Ascending aorta (tissue), 2 donors: Measurements from ENCODE around the gene ARHGEF19. TPM values are rescaled to one million over a fixed set of nuclear protein-coding genes. Genes with fewer than 3 reads are reported as not detected.
A peak's percentile ranks its signal among the peaks of the same experiment; 100 is the strongest.

ENCODE experiments used
- DNase-seq, 2 donors: peaks; one replicate each; pipeline ENCODE4 v3.0.0-alpha.2; 2019; ENCODE audit warnings: low spot score in 2 of 2
- H3K27ac ChIP-seq, 2 donors: fragments of 200-600 bp; sonication (generic); one replicate each; pipeline ENCODE4 v1.5.1; 2016 to 2017; ENCODE audit warnings: mild to moderate bottlenecking in 1 of 2
- H3K27me3 ChIP-seq: fragments of 200-600 bp; sonication (generic); one replicate; pipeline ENCODE4 v1.5.1; 2017
- H3K36me3 ChIP-seq, 2 donors: fragments of 200-600 bp; sonication (generic); one replicate each; pipeline ENCODE4 v1.5.1; 2016
- H3K4me1 ChIP-seq, 2 donors: fragments of 200-600 bp; sonication (generic); one replicate each; pipeline ENCODE4 v1.5.1; 2016 to 2017; ENCODE audit warnings: mild to moderate bottlenecking in 1 of 2
- H3K4me3 ChIP-seq, 2 donors: fragments of 200-600 bp; sonication (generic); one replicate each; pipeline ENCODE4 v1.5.1; 2016 to 2017; ENCODE audit warnings: mild to moderate bottlenecking in 1 of 2
- H3K9me3 ChIP-seq, 2 donors: fragments of 200-600 bp; sonication (generic); one replicate each; pipeline ENCODE4 v1.5.1; 2016
- intact Hi-C: fragments of 100-400 bp; cut with DNase I; formaldehyde crosslinking; loops from one replicate; pipeline ENCODE4 v1.15.1; 2023
- total RNA-seq: library from RNA; depleted of rRNA; stranded (reverse); fragments of >200 nt; gene quantifications from one replicate; pipeline ENCODE4 v1.1.0, GENCODE V29; 2016
- TF ChIP-seq, protein P1 (sequence below), 3 experiments: fragments of 200-600 bp in 2 of 3; fragments of 450-650 bp in 1 of 3; sonication (generic) in 2 of 3; IDR thresholded peaks; one replicate each; pipeline ENCODE4 v1.5.1; 2016 to 2019; ENCODE audit warnings: antibody characterized with exemption in 3 of 3, mild to moderate bottlenecking in 1 of 3, moderate library complexity in 1 of 3

Gene ARHGEF19
- total RNA-seq, 1 donor from 2014 or later, result 1.5 TPM

DNA sequence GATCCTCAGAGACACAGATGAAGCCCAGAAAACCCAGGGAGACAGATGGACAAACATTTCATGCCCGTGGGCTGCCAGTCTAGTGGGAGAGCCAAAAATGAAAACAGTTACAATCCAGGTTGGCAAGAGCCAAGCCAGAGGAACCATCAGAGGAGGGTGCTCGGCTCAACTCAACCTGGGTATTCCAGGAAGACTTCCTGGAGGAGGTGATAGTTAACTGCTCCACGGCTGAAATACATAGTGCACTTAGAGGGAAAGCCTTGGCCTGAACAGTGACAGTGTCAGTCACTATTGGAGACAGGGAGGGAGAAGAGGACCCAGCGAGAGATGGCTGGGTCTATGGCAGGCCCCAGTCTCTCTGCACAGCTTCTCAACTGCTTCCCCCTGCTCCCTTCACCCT, 1.9 kb downstream of the ARHGEF19 start:
- Histone ChIP-seq H3K27ac (no peak overlapping the region), H3K4me3 (no peak overlapping the region), H3K4me1 (peaks cover 12 to 16% of the 10 kb centered on the region in 2 donors), H3K36me3 (no peaks in the 10 kb centered on the region), H3K9me3 (no peaks in the 10 kb centered on the region), H3K27me3 (no peaks in the 10 kb centered on the region)
- DNase-seq, result no peak
- intact Hi-C loops, result no loop called here
- TF ChIP-seq, protein P1, sequence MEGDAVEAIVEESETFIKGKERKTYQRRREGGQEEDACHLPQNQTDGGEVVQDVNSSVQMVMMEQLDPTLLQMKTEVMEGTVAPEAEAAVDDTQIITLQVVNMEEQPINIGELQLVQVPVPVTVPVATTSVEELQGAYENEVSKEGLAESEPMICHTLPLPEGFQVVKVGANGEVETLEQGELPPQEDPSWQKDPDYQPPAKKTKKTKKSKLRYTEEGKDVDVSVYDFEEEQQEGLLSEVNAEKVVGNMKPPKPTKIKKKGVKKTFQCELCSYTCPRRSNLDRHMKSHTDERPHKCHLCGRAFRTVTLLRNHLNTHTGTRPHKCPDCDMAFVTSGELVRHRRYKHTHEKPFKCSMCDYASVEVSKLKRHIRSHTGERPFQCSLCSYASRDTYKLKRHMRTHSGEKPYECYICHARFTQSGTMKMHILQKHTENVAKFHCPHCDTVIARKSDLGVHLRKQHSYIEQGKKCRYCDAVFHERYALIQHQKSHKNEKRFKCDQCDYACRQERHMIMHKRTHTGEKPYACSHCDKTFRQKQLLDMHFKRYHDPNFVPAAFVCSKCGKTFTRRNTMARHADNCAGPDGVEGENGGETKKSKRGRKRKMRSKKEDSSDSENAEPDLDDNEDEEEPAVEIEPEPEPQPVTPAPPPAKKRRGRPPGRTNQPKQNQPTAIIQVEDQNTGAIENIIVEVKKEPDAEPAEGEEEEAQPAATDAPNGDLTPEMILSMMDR (IDR thresholded peaks at IDR 0.05), result no peak

DNA sequence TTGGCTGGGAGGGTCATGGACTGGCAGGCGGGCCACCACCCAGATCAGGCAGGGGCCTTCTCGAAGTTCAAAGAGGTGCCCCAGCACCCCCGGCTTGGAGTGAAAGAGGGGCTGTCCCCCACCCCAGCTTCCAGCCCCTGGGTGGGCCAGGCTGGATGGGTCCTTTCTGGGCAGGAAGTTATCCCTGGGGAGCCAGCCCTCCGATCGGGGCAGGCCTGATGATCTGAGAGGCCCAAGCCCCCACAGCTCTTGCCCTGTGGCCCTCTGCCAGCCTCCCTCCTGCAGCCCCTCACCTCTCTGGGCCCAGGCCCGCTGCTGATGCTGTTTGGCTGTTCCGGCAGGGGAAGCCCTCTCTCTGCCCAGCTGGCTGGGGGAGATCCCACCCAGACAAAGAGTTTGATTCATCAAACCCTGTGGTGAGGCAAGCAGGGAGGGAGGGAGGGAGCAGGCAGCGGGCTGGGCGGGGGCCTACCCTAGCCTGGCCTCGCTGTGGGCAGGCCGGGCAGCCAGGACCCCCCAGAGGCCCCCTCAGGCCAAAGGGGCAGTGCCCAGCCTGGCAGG, 2.5 kb downstream of the ARHGEF19 start:
- H3K36me3 ChIP-seq, result no peaks in the 10 kb centered on the region
- TF ChIP-seq, protein P1 (IDR thresholded peaks at IDR 0.05), result no peak
- intact Hi-C loops, result no loop called here
- DNase-seq, result no peak
- no peak overlapping the region for H3K4me3 ChIP-seq
- H3K9me3 ChIP-seq, result no peaks in the 10 kb centered on the region
- peaks cover 12 to 16% of the 10 kb centered on the region in 2 donors for H3K4me1 ChIP-seq
- no peak overlapping the region for H3K27ac ChIP-seq
- no peaks in the 10 kb centered on the region for H3K27me3 ChIP-seq

DNA sequence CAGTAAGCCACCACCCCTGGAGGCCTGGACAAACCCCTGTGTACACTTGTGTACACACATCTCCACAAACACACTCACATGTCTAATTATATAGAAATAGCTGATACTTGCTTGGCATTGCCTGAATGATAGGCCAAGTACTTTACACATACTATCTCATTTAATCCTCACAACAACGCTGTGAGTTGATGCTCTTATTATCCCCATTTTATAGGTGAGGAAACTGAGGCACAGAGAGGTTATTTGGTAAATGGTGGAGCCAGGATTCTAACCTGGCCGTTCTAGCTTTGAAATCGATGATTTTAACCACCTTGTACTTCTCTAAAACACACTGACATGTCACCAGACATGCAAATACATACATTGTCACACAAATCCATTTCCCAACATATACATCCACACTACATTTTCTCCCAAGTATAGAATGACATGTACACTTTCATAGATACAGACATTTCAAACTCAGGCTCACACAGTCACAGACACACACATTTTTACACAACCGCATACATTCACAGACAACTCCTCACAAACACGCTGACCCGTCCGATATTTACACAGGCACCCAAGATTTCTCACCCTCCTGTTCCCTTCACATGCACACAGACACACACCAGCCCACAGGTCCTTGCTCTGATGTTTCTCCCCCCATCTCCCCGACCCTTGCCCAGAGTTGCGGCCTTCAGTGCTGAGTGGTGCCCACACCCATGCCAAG, 3.2 kb downstream of the ARHGEF19 start:
- H3K27ac ChIP-seq, result no peak overlapping the region
- H3K9me3 ChIP-seq, result no peaks in the 10 kb centered on the region
- H3K27me3 ChIP-seq, result no peaks in the 10 kb centered on the region
- TF ChIP-seq, protein P1 (IDR thresholded peaks at IDR 0.05), result no peak
- H3K4me1 ChIP-seq, result peaks cover 12 to 16% of the 10 kb centered on the region in 2 donors
- no peak overlapping the region for H3K4me3 ChIP-seq
- no peak for DNase-seq
- intact Hi-C loops, result no loop called here
- H3K36me3 ChIP-seq, result no peaks in the 10 kb centered on the region

DNA sequence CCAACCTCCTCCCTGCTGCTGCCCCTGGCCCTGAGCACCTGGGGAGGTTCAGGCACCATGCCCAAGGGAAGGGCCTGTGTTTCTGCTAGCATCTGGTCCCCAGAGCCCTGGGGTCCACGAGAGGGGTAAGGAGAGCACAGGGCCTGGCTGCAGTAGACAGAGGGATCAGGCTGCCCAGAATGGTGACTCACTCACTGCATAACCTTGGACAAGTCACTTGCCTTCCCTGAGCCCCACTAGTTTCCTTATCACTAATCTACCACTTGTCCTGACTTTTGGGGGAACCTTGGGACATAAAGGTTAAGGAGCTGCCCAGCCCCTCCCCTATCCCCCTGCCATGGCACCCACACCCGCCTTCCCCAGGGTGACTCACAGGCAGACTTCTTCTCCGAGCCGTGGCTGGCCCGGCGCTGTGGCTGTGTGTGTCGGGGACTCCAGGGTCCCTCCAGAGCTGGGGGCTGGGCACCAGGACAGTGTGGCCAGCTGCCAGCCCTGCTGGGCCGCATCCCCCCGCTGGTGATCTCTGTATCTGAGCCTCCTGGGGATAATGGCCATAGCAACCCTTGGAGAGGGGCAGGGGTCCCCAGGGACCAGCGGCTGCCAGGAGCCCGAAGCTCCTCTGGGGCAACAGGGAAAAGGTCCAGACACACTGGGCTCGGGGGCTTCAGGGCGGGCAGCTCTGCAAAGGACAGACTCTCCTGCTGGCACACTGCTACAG, 4.0 kb downstream of the ARHGEF19 start:
- Histone ChIP-seq H3K4me3 (no peak overlapping the region), H3K4me1 (peaks cover 12 to 16% of the 10 kb centered on the region in 2 donors), H3K27me3 (no peaks in the 10 kb centered on the region), H3K36me3 (no peaks in the 10 kb centered on the region), H3K27ac (peak overlapping the region; percentile 89 to 91), H3K9me3 (no peaks in the 10 kb centered on the region)
- TF ChIP-seq, protein P1 (IDR thresholded peaks at IDR 0.05), result no peak
- intact Hi-C loops, result no loop called here
- no peak for DNase-seq

DNA sequence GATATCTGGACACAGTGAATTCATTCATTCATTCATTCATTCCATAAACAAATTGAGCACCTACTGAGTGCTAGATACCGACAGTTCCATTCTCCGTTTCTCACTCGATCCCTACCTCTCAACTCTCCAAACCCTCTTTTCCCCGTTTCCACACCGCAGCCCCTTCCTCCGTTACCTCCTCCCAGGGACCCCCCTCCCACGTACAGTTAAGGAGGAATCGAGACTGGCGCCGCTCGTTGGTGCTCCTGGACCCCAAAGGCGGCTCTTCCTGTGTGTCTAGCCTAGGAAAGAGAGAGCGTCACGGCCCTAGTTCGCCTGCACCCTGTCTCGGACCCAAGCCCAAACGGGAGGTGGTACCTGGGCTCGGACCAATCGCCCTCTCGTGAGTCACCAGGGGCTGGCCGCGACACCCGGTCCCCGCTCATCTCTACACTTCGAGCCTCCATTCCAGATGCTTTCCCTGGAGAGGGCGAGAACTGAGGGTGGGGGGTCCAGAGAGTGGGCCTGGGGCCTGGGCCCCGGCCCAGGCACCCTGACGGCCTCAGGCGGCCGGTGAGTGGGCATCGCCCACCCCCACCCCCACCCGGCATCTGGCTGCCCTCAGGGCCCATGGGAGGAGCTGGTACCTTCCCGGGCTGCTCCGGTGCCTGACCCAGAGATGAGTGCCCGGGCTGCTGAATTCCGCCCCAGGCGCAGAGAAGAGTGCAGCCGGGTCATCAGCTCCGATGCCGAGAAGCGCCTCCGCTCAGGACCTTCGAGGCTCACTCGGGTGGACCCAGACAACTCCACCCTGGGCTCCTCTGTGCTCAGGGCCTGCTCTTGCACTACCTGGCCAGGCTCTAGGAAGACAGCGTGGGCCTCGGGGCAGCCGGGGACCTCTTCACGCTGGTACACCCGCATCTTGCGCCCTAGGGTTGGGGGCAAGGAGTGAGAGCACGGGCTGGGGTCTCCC, 4.9 kb downstream of the ARHGEF19 start:
- Histone ChIP-seq H3K27ac (peak overlapping the region; percentile 89 to 91), H3K4me3 (peak overlapping the region; percentile 75 to 76), H3K9me3 (no peaks in the 10 kb centered on the region), H3K4me1 (peaks cover 12 to 16% of the 10 kb centered on the region in 2 donors), H3K27me3 (no peaks in the 10 kb centered on the region), H3K36me3 (no peaks in the 10 kb centered on the region)
- DNase-seq, result no peak
- TF ChIP-seq, protein P1 (IDR thresholded peaks at IDR 0.05), result no peak
- intact Hi-C loops, result loop anchor here (1.0 kb wide), 1 partner anchor 10 kb away; no protein-coding TSS in a partner anchor
